NAMALWA (cell line): ENCODE data around the gene CD81.
A peak's percentile ranks its signal among the peaks of the same experiment; 100 is the strongest.

Experiments used
- DNase-seq: peaks from one replicate; pipeline ENCODE4 v3.0.0-alpha.2; 2015; ENCODE audit warnings: low spot score

Gene CD81

GRCh38 chr11:2390091-2390724, 13.1 kb downstream of the CD81 start:
- DNase-seq = peak; percentile 62

DNA sequence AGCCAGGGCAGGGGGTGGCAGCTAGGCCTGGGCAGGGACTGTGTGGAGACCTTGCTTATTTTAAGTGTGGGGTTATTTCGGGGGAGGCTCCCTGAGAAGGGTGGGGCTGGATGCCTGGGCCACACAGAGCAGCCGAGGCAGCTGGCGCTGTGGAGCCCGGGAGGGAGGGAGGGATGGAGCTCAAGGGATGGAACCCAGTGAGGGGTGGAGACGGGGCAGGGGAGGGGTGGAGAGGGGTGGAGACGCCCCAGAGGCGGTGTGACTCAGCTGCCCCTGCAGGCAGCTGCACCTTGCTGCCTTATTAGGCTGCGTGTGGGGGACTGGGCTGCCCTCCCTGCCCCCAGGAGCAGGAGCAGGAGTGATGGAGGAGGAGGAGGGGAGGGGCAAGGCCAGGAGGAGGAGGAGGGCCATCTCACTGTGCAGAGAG, 13.6 kb downstream of the CD81 start:
- peak; percentile 78 for DNase-seq

- no peak for DNase-seq
Observed at GRCh38 chr11:2391181-2391975, 14.3 kb downstream of the CD81 start.

GRCh38 chr11:2392241-2392959, 15.3 kb downstream of the CD81 start:
- DNase-seq = no peak

GRCh38 chr11:2393111-2393868, 16.2 kb downstream of the CD81 start:
- DNase-seq = peak; percentile 82

DNA sequence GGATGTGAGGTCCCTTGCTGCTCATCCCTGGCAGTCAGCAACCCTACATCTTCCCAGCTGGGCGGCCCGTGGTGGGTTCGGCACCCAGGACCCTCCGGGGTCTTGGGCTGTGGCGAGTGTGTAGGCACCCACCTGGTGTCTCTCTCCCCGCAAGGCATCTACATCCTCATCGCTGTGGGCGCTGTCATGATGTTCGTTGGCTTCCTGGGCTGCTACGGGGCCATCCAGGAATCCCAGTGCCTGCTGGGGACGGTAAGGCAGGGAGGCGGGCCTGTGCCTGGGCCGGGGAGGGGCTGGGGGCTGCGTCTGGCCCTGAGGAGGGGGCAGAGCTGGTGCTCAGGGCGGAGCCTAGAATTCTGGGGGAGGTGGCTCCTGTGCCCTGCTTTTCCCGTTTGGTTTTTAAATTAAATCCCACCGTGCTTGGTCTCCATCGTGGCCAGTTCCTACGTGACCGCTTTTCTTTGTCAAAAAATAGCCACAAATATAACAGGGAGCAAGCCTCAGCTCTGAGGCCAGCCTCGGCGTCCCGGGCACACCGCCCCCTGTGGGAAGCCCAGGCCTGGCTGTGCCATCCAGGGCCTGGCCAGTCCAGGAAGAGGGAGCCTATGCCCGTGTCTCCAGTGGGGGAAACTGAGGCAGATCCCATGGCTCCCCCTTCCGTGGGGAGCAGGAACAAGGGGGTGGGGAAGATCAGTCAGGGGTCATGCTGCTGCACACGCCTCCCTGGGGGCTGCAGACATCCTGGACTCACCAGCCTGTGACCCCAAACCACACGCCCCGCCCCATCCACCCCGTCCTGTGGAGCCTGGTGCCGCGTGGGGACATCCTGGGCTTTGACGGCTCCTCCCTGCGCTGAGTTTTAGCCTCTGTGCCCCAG, 17.1 kb downstream of the CD81 start:
- DNase-seq = peak; percentile 78

GRCh38 chr11:2394818-2395105, 17.7 kb downstream of the CD81 start:
- no peak for DNase-seq

- no peak for DNase-seq
Observed at GRCh38 chr11:2395211-2395730, 18.2 kb downstream of the CD81 start.

DNA sequence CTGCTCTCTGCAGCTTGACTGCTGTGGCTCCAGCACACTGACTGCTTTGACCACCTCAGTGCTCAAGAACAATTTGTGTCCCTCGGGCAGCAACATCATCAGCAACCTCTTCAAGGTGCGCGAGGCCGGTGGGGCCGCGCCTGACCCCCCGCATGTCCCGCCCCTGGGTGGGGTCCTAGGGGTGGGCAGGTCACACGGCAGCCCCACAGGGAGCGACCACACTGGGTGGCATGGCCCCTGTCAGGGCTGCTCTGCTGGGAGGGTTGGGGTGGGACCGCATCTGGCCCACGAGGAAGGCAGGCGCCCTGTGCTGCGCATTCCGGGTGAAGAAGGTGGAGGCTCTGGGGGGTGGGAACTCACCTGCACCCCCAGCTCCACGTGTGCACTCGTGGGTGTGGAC, 18.7 kb downstream of the CD81 start:
- DNase-seq = no peak

DNA sequence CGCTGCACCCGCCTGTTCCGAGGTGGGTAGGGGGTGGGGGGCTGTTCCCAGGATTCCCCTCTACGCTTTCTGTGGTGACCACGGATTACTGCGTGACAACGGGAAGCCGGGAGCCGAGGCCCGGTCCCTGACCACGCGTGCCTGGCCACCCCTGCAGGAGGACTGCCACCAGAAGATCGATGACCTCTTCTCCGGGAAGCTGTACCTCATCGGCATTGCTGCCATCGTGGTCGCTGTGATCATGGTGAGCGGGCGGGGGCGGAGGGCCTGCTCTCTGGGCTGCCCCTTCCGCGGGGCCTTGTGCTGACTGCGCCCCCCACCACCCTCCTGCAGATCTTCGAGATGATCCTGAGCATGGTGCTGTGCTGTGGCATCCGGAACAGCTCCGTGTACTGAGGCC, 19.4 kb downstream of the CD81 start:
- DNase-seq = no peak

GRCh38 chr11:2397005-2397404, 19.9 kb downstream of the CD81 start:
- no peak for DNase-seq

GRCh38 chr11:2398664-2399355, 21.7 kb downstream of the CD81 start:
- DNase-seq = no peak

GRCh38 chr11:2399488-2400068, 22.5 kb downstream of the CD81 start:
- DNase-seq = no peak

- DNase-seq = peak; percentile 100
Observed at GRCh38 chr11:2400069-2400761, 23.1 kb downstream of the CD81 start, which contains the start of gene TSSC4. TSSC4 (plus strand) TSS chr11:2400750; CDS start chr11:2402634, 1,884 bp downstream.

DNA sequence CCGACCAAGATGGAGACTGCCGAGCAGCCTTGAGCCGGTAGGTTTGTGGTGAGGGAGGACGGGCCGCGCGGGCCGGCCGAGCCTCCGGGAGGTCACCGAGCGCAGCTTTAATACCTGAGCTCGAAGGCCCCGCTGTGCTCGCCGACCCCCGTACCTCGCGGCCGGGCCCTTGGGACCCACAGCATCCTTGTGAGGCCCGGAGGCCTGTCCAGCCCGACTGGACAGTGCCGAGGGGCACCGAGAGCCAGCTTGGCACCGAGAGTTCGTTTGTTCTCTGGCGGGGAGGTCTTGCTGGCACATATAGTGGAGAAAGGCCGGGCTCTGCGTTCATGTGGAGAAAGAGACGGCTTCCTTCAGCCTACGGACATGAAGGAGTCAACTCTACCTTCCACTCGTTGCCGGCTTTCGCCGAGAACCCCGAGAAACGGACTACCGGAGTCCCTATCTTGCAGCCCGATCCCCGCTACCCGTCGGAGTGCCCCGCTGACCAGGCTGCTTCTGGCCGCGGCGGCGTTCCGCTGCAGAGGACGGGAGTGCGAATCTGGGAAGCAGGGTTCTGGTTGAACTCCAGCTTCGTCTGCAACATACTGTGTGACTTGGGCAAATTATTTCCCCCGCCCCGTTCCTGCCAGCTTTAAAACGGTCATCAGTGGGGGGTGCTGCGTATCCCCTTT, 23.8 kb downstream of the CD81 start:
- DNase-seq = no peak

GRCh38 chr11:2401436-2401984, 24.4 kb downstream of the CD81 start:
- no peak for DNase-seq

DNA sequence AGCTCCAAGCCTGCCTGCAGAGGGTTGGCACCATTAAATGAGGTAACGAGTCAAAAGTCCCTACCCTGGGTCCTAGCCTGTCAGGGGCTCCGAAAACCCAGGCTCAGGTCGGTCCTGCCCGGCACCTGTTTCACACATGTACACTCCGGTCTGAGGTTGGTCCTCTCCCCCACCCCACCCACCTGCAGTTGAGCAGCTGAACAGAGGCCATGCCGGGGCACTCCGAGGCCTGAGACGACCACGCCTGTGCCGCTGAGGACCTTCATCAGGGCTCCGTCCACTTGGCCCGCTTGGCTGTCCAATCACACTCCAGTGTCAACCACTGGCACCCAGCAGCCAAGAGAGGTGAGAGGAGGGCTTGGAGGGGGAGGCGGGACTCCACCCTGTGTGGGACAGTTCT, 25.0 kb downstream of the CD81 start:
- no peak for DNase-seq

DNA sequence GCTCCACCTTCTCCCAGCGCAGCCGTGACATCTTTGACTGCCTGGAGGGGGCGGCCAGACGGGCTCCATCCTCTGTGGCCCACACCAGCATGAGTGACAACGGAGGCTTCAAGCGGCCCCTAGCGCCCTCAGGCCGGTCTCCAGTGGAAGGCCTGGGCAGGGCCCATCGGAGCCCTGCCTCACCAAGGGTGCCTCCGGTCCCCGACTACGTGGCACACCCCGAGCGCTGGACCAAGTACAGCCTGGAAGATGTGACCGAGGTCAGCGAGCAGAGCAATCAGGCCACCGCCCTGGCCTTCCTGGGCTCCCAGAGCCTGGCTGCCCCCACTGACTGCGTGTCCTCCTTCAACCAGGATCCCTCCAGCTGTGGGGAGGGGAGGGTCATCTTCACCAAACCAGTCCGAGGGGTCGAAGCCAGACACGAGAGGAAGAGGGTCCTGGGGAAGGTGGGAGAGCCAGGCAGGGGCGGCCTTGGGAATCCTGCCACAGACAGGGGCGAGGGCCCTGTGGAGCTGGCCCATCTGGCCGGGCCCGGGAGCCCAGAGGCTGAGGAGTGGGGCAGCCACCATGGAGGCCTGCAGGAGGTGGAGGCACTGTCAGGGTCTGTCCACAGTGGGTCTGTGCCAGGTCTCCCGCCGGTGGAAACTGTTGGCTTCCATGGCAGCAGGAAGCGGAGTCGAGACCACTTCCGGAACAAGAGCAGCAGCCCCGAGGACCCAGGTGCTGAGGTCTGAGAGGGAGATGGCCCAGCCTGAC, 26.0 kb downstream of the CD81 start:
- DNase-seq = no peak
